K562 (cell line): ENCODE data around the gene BIRC7. TPM values are rescaled to one million over a fixed set of nuclear protein-coding genes. Genes with fewer than 3 reads are reported as not detected.

Source experiments
- ARID1B ChIP-seq: fragments of 450-650 bp; IDR thresholded peaks from 2 replicates; pipeline ENCODE4 v1.6.1; 2016; ENCODE audit warnings: antibody characterized with exemption, mild to moderate bottlenecking, inconsistent platforms
- CBX3 ChIP-seq, 2 experiments: IDR thresholded peaks; 1 replicate in 1 of 2; 2 replicates in 1 of 2; pipeline ENCODE4 v1.6.1; 2012; ENCODE audit warnings: inconsistent platforms in 2 of 2, low read length in 2 of 2, borderline replicate concordance in 1 of 2, control low read depth in 1 of 2
- CREB1 ChIP-seq, 2 experiments: sonication (generic) in 1 of 2; formaldehyde crosslinking in 1 of 2; IDR thresholded peaks; 2 replicates each; pipeline versions ENCODE4 v1.6.1 to v1.8.0; 2012 to 2022; ENCODE audit warnings: inconsistent platforms in 1 of 2, mild to moderate bottlenecking in 1 of 2, missing genetic modification reagents in 1 of 2, moderate library complexity in 1 of 2
- CSDE1 ChIP-seq, 2 experiments: fragments of 450-650 bp; IDR thresholded peaks; 2 replicates each; pipeline ENCODE4 v1.6.1; 2016; ENCODE audit warnings: mild to moderate bottlenecking in 1 of 2
- EWSR1 ChIP-seq: fragments of 450-650 bp; IDR thresholded peaks from 2 replicates; pipeline ENCODE4 v1.6.1; 2018; ENCODE audit warnings: borderline replicate concordance, mild to moderate bottlenecking, low read depth, moderate library complexity; ENCODE audit not compliant: partially characterized antibody
- FOXK1 ChIP-seq: sonication (generic); formaldehyde crosslinking; IDR thresholded peaks from 2 replicates; pipeline ENCODE4 v1.8.0; 2022; ENCODE audit warnings: missing genetic modification reagents, mild to moderate bottlenecking, borderline replicate concordance
- HDAC6 ChIP-seq: IDR thresholded peaks from 2 replicates; pipeline ENCODE4 v1.6.1; 2012; ENCODE audit warnings: low read depth, mild to moderate bottlenecking, control low read depth, inconsistent platforms, low read length, moderate library complexity
- KDM5B ChIP-seq: fragments of 200-600 bp; sonication (generic); IDR thresholded peaks from 2 replicates; pipeline ENCODE4 v1.6.1; 2012; ENCODE audit warnings: low read depth, mild to moderate bottlenecking, moderate library complexity, low read length, control low read depth, inconsistent platforms; ENCODE audit not compliant: insufficient replicate concordance
- MLLT1 ChIP-seq, 2 experiments: fragments of 450-650 bp; IDR thresholded peaks; 2 replicates each; pipeline ENCODE4 v1.6.1; 2016
- MLX ChIP-seq, 2 experiments: fragments of 450-650 bp in 1 of 2; sonication (generic) in 1 of 2; formaldehyde crosslinking; conservative IDR thresholded peaks; 2 replicates each; pipeline versions ENCODE4 v1.4.0 to v1.8.1; 2020 to 2022; ENCODE audit warnings: mild to moderate bottlenecking in 1 of 2, missing genetic modification reagents in 1 of 2
- PRPF4 ChIP-seq: fragments of 200-400 bp; formaldehyde crosslinking; IDR thresholded peaks from one replicate; pipeline ENCODE4 v1.6.1; 2017; ENCODE audit warnings: low read length, low read depth, mild to moderate bottlenecking; ENCODE audit not compliant: insufficient read depth, poor library complexity, severe bottlenecking
- RNF2 ChIP-seq: sonication (generic); IDR thresholded peaks from 2 replicates; pipeline ENCODE4 v1.6.1; 2016
- RNF219 ChIP-seq: fragments of 250-450 bp; sonication (Bioruptor Pico); IDR thresholded peaks from 2 replicates; pipeline ENCODE4 v1.5.0; 2022; ENCODE audit warnings: mild to moderate bottlenecking
- SAFB2 ChIP-seq: fragments of 200-400 bp; formaldehyde crosslinking; IDR thresholded peaks from 2 replicates; pipeline ENCODE4 v1.6.1; 2018; ENCODE audit warnings: borderline replicate concordance, low read length, low read depth, moderate library complexity; ENCODE audit not compliant: severe bottlenecking
- TAL1 ChIP-seq: fragments of 450-650 bp; IDR thresholded peaks from 2 replicates; pipeline ENCODE4 v1.6.1; 2016; ENCODE audit warnings: mild to moderate bottlenecking
- ZFP91 ChIP-seq: sonication (generic); formaldehyde crosslinking; IDR thresholded peaks from 2 replicates; pipeline ENCODE4 v1.8.0; 2022; ENCODE audit warnings: mild to moderate bottlenecking, missing genetic modification reagents
- ZNF140 ChIP-seq: fragments of 250-450 bp; sonication (Bioruptor Pico); IDR thresholded peaks from 2 replicates; pipeline ENCODE4 v1.8.0; 2021; ENCODE audit warnings: moderate library complexity, mild to moderate bottlenecking, inconsistent platforms
- polyA plus RNA-seq, 8 experiments: library from polyadenylated mRNA; depleted of rRNA in 4 of 8; stranded (reverse) in 5 of 8; unstranded in 3 of 8; fragments of >200 nt; fragmentation: Nextera tagmentation in 2 of 8; fragmentation: Illumina TruSeq in 1 of 8; extraction: Ambion mirVana in 2 of 8; extraction: Trizol in 1 of 8; gene quantifications; 2 replicates each; pipeline versions ENCODE4 v1.2.1 to v1.2.3, GENCODE V29; 2011 to 2014; ENCODE audit warnings: inconsistent platforms in 1 of 8, missing spikeins in 1 of 8
- total RNA-seq, 7 experiments: library from RNA; depleted of rRNA in 6 of 7; stranded (reverse); fragments of >200 nt in 6 of 7; fragmentation: Illumina TruSeq in 2 of 7; extraction: Trizol in 2 of 7; gene quantifications; 2 replicates each; pipeline versions ENCODE4 v1.2.1 to v1.2.3, GENCODE V29; 2011 to 2021; ENCODE audit warnings: low replicate concordance in 1 of 7

The BIRC7 gene
- total and polyA plus RNA-seq, 9 of the 15 experiments (the other 6 are each of a cell fraction or from before 2014, with no cell fraction given), result 0.14 to 0.19 (median 0.16) TPM; not detected in 5

GRCh38 chr20:63273635-63274380 is 38.1 kb downstream of the BIRC7 start (continued):
- TF ChIP-seq ZFP91 (CRISPR knock-in tag) (no peak), CSDE1 (IDR thresholded peaks at IDR 0.05) (no peak), RNF219 (no peak), ARID1B (peak; percentile 46; the same call in 1 of the 2 replicates), SAFB2 (no peak), EWSR1 (no peak), TAL1 (no peak), CBX3 (IDR thresholded peaks at IDR 0.05; ENCODE audit: borderline replicate concordance in 1 of 2, low read length in 2 of 2) (0 out of 3 replicates have a peak, but pooled peaks of 1 of the 2 experiments have one; percentile 14), PRPF4 (no peak), FOXK1 (CRISPR knock-in tag) (no peak), CREB1 (IDR thresholded peaks at IDR 0.05) (0 out of 2 replicates have a peak, but pooled peaks have one; percentile 18), CREB1 (CRISPR knock-in tag; IDR thresholded peaks at IDR 0.05) (no peak), MLLT1 (IDR thresholded peaks at IDR 0.05) (peak in 1 of 2 experiments; percentile 51; a peak in 1 of 4 replicates), ZNF140 (CRISPR knock-in tag) (no peak), MLX (CRISPR knock-in tag; conservative IDR thresholded peaks at IDR 0.05) (no peak), KDM5B (peak; percentile 54), RNF2 (no peak), HDAC6 (no peak)
